GM19193 (cell line): ENCODE results near the gene ZSWIM3.

Source experiments
- POLR2A ChIP-seq: IDR thresholded peaks from 4 replicates; pipeline ENCODE4 v1.6.1; 2011; ENCODE audit not compliant: insufficient read depth, insufficient read length; ENCODE audit errors: extremely low read depth

Gene ZSWIM3

GRCh38 chr20:45863543-45864470 lies 6.4 kb downstream of the ZSWIM3 start:
- TF ChIP-seq POLR2A = no peak

- TF ChIP-seq POLR2A = no peak
Measured at GRCh38 chr20:45866454-45866853, 9.0 kb downstream of the ZSWIM3 start.

- TF ChIP-seq POLR2A = no peak
Measured at GRCh38 chr20:45867136-45867818, 9.9 kb downstream of the ZSWIM3 start.

GRCh38 chr20:45867819-45868176 lies 10.4 kb downstream of the ZSWIM3 start:
- TF ChIP-seq POLR2A = no peak

- no peak for TF ChIP-seq POLR2A
Measured at GRCh38 chr20:45872626-45873025, 15.2 kb downstream of the ZSWIM3 start.

GRCh38 chr20:45873409-45874103 lies 16.1 kb downstream of the ZSWIM3 start:
- no peak for TF ChIP-seq POLR2A

- no peak for TF ChIP-seq POLR2A
Measured at GRCh38 chr20:45874576-45874975, 17.2 kb downstream of the ZSWIM3 start.

GRCh38 chr20:45878076-45878761 lies 20.8 kb downstream of the ZSWIM3 start:
- no peak for TF ChIP-seq POLR2A

GRCh38 chr20:45880988-45881788 lies 23.8 kb downstream of the ZSWIM3 start, which contains the start of gene ZSWIM1:
ZSWIM1 (plus strand) TSS chr20:45881227; CDS start chr20:45882593, 1,366 bp downstream.
- peak; percentile 92 for TF ChIP-seq POLR2A

- TF ChIP-seq POLR2A = no peak
Measured at GRCh38 chr20:45882469-45883099, 25.2 kb downstream of the ZSWIM3 start.

GRCh38 chr20:45883100-45883469 lies 25.7 kb downstream of the ZSWIM3 start:
- no peak for TF ChIP-seq POLR2A

GRCh38 chr20:45886590-45887345 lies 29.4 kb downstream of the ZSWIM3 start:
- no peak for TF ChIP-seq POLR2A

GRCh38 chr20:45887346-45887715 lies 29.9 kb downstream of the ZSWIM3 start, which contains the start of gene SPATA25:
SPATA25 (minus strand) TSS chr20:45887622; CDS start chr20:45887590, 32 bp downstream.
- TF ChIP-seq POLR2A = no peak
